TTC549 (cell line): ENCODE data around the gene CPED1.
"Not testable (repeated sequence)": the region's sequence is repeated elsewhere in the genome, so short reads cannot be mapped to it uniquely, and the experiment has no call there.

Experiments used
- FAIRE-seq: peaks from 2 replicates; lab custom pipeline; 2012; peaks lifted over from hg19 to GRCh38; lab: Jason Lieb, UNC

Gene CPED1

DNA sequence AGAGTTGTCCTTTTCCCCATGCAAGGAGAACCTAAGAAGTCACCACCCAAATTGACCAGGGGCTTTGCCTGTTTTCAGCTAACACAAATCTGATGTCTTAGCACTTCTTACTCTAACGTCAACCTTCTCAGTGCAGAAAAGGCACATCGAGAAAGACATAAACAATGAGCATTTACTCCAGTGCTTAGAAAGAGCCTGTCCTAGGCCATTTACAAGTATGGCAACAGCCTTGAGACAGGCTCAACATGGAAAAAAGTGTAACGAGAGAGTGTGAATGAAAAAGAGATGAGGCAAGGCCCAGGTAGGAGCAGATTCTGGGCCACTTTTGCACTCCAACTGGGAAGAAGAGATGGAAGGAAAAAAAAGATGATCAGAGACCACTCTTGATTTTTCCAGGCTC lies 54.4 kb downstream of the CPED1 start:
- FAIRE-seq: no peak

GRCh38 chr7:121043314-121044234 lies 55.1 kb downstream of the CPED1 start:
- no peak for FAIRE-seq

DNA sequence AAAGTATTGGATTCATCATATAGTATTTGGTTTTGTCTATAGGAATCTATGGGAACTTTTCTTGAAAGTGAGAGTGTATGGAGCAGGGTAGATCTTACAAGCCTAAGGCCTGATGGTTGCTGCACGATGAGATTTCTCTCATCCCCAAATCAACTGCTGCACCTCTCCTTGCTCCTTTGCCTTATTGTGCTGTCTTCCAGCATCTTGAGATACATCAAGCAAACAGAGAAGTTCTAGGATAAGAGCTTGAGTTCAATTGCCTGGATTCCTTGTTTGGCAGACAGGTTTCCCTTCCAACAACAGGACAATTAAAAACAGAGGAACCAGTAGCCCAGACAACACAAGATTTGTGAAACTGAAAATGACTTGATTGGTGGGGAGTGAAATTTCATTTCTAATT lies 56.6 kb downstream of the CPED1 start:
- FAIRE-seq: no peak

DNA sequence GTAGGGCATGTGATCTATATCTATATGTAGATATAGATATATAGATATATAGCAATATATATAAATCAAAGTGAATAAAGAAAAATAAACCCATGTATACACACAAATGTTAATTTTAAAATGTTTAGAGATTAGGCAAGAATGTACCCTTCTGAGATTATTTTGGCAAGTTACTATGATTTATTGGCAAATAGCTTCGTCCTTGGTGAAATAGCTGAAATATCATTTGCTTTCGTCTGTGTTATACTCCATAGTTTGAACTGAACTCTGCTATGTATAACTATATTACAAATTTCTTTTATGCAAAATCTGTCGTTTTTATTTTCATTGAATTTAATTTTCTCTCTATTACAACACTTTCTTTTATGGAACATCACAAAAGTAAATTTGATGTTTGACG lies 57.5 kb downstream of the CPED1 start:
- no peak for FAIRE-seq

- FAIRE-seq: no peak
These were observed 58.5 kb downstream of the CPED1 start for GRCh38 chr7:121046893-121047468.

DNA sequence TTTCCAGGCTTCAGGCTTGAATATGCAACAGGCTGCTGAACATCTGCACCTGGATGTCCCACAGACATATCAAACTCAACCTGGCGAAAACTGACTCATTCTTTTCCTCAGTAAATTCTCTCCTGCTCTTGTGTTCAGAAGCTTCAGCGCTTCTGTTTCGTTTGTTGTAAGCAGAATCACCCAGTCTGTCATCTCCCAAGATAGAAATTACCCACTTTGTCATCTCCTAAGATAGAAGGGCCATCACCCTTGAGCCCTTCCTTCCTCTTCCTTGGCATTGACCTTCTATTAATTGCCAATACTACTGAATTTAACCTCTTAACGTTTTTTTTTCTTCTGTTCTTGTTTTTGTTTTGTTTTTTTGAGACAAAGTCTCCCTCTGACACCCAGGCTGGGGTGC lies 59.7 kb downstream of the CPED1 start:
- no peak for FAIRE-seq

DNA sequence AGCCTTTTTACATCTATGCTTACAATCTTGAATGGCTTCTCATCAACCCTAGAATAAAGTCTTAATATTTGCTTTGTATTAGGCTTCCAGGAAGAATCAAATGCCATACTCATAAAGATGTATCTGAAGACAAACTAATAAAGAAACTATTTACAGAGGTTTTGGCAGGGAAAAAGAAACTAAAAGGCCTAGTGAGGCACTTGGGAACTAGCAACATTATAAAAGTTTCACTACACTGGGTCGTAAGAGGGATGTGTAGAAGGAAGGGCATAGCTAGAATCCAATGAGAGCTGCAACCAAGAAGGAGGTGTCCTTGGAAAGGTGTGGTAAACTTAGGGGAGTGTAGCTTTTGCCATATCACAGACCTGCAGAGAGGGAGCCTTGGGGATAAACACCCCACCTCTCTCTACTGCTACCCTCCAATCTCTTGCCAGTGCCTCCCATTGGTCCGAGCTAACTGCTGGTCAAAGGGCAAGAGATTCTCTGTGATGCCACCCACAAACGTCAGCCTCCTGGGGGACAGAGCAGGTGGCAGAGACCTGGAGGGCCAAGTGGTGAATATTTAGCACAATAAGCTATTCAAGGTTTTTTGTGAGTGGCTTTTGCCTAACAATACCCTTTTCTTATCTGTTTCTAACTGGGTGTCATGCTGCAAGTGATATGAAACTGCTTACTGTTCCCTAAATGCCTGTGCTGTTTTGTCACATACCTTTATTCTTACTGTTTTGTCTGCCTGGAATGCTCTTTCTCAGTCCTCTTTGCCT lies 60.7 kb downstream of the CPED1 start:
- no peak for FAIRE-seq

- FAIRE-seq: no peak
These were observed 61.4 kb downstream of the CPED1 start for GRCh38 chr7:121049897-121050296.

DNA sequence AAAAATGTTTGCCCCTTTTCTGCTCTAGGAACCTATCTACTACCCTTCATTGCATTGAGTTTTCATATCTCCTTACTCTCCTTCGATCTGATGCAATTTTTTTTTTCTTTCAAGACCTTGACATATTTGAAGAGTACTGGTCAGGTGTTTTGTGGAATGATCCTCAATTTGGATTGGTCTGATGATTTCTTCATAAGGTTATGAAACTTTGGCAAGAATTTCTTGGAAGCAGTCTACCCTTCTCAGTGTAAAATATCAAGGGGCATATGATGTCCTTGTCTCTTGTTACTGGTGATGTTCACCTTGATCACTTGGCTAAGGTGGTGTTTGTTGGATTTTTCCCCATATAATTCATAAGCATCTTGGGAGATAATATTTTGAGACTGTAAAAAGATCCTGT lies 64.7 kb downstream of the CPED1 start:
- FAIRE-seq: no peak

GRCh38 chr7:121054925-121055324 lies 66.4 kb downstream of the CPED1 start:
- no peak for FAIRE-seq

- FAIRE-seq: no peak
These were observed 69.4 kb downstream of the CPED1 start for GRCh38 chr7:121057878-121058277.

DNA sequence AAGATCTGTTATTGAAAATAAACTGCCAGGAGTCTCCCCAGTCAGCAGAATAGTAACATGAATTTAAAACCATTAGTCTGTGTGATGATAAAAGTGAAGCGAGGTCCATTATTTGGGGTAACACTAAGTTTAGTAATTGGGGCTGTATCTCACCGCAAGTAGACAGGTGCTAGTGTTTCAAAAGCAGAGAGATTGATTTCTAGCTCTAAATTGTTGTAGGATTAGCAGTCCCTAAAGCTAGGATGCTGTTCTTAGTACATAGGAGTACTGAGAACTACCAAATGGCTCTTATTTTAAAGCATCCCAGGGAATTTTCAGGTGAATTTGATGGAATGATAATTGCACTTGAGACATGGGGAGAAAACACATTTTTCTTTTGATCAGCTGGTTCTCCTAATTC lies 70.5 kb downstream of the CPED1 start:
- FAIRE-seq: no peak

- not testable (repeated sequence) for FAIRE-seq
These were observed 71.5 kb downstream of the CPED1 start for GRCh38 chr7:121059979-121060509.

DNA sequence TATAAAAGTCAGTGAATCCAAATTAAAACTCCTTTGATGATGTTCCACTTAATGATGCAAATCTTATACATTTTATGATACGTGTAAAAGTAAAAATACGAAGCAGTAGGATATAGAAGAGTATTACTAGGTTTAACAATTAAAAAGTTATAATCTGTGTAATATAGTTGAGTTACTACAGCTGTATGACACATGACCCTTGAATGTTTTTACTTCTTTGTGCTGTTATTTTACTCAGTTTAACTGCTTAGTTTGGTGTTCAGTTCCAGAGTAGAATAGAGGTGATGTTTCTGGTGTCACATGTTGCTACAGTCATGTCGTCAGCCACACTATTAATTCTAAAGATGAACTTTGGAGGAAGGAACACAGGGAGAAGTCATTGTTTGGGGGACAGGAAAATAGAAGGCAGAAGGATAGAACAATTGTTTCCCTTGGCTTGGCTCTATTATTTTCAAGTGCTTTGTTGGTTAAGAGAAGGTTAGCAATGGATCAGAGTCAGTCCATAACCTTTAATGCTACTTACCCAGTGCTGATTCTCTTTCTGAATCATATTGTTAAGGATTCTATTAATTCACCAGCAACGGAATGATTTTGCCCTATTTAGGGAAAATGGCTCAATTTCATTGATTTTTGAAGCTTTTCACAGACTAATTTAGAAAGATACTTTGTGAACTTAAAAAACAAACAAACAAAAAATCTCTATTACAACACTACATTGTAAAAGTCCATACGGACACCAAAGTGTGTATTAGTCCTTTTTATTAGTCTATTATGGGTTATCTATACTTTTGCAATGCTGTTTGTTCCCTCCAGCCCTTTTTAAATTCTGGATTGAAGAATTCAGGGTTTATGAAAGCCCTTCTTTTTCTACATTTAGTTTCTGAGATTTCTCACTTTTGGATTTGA lies 73.4 kb downstream of the CPED1 start:
- FAIRE-seq: no peak

- FAIRE-seq: no peak
These were observed 74.3 kb downstream of the CPED1 start for GRCh38 chr7:121062671-121063279.

DNA sequence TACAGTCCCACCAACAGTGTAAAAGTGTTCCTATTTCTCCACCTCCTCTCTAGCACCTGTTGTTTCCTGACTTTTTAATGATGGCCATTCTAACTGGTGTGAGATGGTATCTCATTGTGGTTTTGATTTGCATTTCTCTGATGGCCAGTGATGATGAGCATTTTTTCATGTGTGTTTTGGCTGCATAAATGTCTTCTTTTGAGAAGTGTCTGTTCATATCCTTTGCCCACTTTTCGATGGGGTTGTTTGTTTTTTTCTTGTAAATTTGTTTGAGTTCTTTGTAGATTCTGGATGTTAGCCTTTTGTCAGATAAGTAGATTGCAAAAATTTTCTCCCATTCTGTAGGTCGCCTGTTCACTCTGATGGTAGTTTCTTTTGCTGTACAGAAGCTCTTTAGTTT lies 79.2 kb downstream of the CPED1 start:
- FAIRE-seq: not testable (repeated sequence)

DNA sequence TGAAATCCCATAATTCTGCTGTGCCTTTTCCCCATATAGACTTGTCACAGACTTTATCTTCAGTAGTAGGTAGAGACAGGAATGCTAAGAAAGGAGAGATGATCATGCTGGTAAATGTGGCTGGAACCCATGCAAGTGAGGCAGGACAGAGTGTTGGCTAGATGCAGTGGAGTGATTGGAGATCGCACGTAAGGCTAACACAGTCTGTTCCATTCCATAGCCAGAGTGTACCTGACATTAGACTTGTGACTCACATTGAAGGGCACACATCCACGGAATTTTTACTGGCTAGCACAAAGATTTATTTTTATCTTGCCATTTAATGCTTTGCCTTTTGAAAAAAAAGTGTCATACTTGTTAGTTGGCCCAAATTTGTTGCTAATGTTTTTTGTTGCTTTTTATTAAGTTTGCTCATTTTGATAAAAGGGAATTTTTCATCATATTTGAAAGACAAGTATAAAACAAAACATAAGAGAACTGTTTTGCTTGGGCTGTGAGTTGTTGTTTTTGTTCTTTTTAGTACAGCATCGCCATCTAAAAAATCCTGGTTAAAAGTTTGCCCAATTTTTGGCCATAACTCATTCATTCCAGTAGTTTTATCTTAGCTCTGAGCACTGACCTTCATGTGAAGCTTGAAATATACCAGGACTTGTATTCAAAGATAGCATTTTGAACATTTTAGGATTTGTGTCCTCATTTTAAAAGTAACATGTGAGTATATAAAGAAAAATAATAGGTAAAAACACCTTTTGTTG lies 81.0 kb downstream of the CPED1 start:
- FAIRE-seq: no peak

GRCh38 chr7:121071132-121071531 lies 82.6 kb downstream of the CPED1 start:
- FAIRE-seq: no peak

DNA sequence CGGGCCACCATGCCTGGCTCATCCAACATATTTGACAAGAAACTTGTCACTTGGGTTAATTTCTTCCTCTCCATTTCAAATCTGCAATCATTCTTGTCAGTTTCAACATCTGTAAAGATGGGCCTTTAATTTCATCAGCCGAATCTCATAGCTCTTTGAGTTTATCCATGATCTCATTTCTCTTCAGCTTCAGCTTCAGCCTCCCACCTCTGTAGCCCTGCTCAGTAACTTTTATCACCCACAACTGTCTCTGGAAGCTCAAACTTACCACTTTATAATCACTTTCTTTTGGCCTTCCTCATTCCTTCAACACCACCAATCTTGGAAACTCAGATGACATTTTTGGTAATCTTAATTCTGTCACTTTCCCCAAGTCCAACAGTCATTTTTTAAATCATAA lies 83.2 kb downstream of the CPED1 start:
- FAIRE-seq: no peak

DNA sequence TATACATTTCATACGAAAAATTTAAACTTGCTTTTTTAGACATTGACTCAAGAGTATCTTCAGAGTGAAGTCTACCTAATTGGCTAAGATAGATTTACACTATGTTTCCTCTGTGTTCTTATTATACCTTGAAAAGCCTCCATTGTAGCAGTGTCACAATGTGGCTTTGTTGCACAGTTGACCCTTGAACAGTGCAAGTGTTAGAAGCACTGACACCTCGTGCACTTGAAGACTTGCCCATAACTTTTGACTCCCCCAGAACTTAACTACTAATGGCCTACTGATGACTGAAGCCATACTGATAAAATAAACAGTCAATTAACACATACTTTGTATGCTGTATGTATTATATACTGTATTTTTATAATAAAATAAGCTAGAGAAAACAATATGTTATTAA lies 84.3 kb downstream of the CPED1 start:
- no peak for FAIRE-seq
